HCT116 (cell line): Measurements from ENCODE around the gene LRIG3.

Experiments used
- CTCF ChIP-seq, 3 experiments: fragments of 200-600 bp in 1 of 3; sonication (generic) in 1 of 3; IDR thresholded peaks in 2 of 3; conservative IDR thresholded peaks in 1 of 3; 2 replicates each; pipeline ENCODE4 v1.5.1; 2012 to 2017; ENCODE audit warnings: low read depth in 2 of 3, low read length in 2 of 3, antibody characterized with exemption in 1 of 3, borderline replicate concordance in 1 of 3, control low read depth in 1 of 3, mild to moderate bottlenecking in 1 of 3, mixed read lengths in 1 of 3, mixed run types in 1 of 3, moderate library complexity in 1 of 3; ENCODE audit not compliant: insufficient read depth in 1 of 3
- EGR1 ChIP-seq: IDR thresholded peaks from 2 replicates; pipeline ENCODE4 v1.6.1; 2012; ENCODE audit warnings: low read depth
- EZH2 ChIP-seq: fragments of 200-600 bp; sonication (generic); IDR thresholded peaks from 2 replicates; pipeline ENCODE4 v1.6.1; 2017; ENCODE audit warnings: antibody characterized with exemption, mixed run types
- EZH2phosphoT487 ChIP-seq: fragments of 200-600 bp; IDR thresholded peaks from 2 replicates; pipeline ENCODE4 v1.6.1; 2018; ENCODE audit warnings: antibody characterized with exemption, borderline replicate concordance
- POLR2A ChIP-seq: IDR thresholded peaks from 2 replicates; pipeline ENCODE4 v1.7.0; 2011; ENCODE audit warnings: borderline replicate concordance; ENCODE audit not compliant: insufficient read depth, insufficient read length; ENCODE audit errors: extremely low read depth
- POLR2AphosphoS5 ChIP-seq: IDR thresholded peaks from 2 replicates; pipeline ENCODE4 v1.6.1; 2011; ENCODE audit warnings: mild to moderate bottlenecking, low read depth, low read length, moderate library complexity
- SRF ChIP-seq: IDR thresholded peaks from 2 replicates; pipeline ENCODE4 v1.6.1; 2012; ENCODE audit warnings: low read depth
- YY1 ChIP-seq: IDR thresholded peaks from 2 replicates; pipeline ENCODE4 v1.6.1; 2011; ENCODE audit warnings: low read length, low read depth, moderate library complexity, mild to moderate bottlenecking; ENCODE audit not compliant: insufficient replicate concordance; ENCODE audit errors: extremely low read depth
- ZNF274 ChIP-seq: fragments of 200-500 bp; sonication (Bioruptor generic); IDR thresholded peaks from 2 replicates; pipeline ENCODE4 v1.6.1; 2014; ENCODE audit warnings: mild to moderate bottlenecking, low read depth, low read length, inconsistent platforms

- no peak for TF ChIP-seq POLR2A
- no peak for TF ChIP-seq CTCF (IDR thresholded peaks at IDR 0.05 in 2 of 3, conservative IDR thresholded peaks at IDR 0.05 in 1 of 3; ENCODE audit: borderline replicate concordance in 1 of 3, insufficient read depth in 1 of 3, low read depth in 2 of 3, low read length in 2 of 3)
- TF ChIP-seq EGR1: no peak
- TF ChIP-seq YY1: no peak
- no peak for TF ChIP-seq EZH2phosphoT487
- no peak for TF ChIP-seq ZNF274
- no peak for TF ChIP-seq SRF
- TF ChIP-seq POLR2AphosphoS5: no peak
- TF ChIP-seq EZH2: no peak
These were observed 10.5 kb upstream of the LRIG3 start for GRCh38 chr12:58930770-58931324.
